Medulla oblongata (tissue), 1 donor: ENCODE results near the gene FCGR2B.
"Not testable (repeated sequence)": the region's sequence is repeated elsewhere in the genome, so short reads cannot be mapped to it uniquely, and the experiment has no call there.

Experiments used
- DNase-seq: peaks from one replicate; pipeline ENCODE4 v3.0.0-alpha.2; 2015; ENCODE audit errors: extremely low spot score

Gene FCGR2B

DNA sequence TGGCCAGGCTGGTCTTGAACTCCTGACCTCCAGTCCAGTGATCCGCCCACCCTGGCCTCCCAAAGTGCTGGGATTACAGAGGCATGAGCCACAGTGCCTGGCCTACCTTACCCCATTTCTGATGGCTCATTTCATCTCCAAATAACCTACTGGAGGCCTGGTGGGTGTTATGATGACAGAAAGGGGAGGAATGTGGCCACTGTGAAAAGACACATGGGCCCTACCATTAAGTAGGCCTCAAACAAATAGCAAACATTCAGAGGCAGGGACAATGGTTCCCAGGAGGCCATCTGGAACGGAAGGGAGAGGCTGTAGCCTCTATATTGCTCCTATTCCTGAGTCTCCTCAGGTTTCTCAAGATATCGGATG is 43.2 kb downstream of the FCGR2B start:
- no peak for DNase-seq

DNA sequence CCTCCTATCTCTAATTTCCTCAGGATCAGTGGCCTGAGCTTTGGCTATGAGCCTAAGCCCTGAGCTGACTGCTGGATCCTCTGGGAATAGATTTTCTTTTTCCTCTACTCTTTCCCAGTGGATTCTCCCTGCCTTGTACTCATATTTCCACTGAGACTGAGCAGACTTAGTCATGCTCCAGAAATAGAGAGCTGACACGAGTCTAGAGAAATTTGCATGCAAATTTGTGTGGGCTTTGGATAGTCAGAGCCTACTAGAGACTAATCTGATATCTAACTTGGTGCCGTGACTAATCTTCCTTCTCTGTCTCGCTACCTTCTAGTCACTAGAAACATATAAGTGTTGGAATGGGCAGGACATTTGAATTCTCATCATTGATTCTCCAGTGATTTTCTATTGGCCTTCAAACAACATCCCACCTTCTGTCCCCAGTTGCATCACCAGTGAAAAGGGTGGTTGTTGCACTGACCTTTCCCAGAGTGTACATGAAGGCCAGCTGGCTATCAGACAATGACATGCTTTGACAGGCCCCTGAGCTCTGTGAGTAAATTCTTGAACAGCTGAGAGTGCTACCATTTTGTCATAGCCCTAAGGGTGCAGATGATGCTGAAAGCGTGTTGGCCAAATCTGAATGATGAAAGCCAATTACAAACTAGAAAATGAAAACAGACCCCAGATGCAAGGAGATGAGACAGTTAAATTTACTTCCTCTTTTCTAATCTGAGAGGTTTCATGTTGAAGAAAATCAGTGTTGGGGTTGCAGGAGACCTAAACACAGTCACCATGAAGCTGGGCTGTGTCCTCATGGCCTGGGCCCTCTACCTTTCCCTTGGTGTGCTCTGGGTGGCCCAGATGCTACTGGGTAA is 43.8 kb downstream of the FCGR2B start, which contains the start of gene FCRLA:
TSS of gene FCRLA (plus strand) at position 748 of the 866 bp plus-strand sequence. CDS start at position 784, 36 bp downstream.
- no peak for DNase-seq

DNA sequence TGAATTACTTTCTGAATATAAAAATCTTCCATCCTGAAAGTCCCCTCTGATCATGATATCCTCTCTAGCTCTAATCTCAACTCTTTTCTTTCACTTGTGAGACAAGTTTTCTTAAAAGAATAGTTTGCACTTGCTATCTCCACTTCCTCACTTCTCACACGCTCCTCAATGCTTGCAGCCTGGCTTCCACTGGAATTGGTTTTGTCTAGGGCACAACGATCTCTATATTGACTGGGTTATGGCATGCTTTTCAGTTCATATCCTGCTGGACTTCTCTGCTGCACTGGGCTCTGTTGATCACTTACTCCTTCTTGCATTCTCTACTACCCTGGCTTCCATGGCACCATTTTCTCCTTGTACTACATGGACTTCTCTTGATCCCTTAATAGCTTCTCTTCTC is 44.6 kb downstream of the FCGR2B start:
- no peak for DNase-seq

DNA sequence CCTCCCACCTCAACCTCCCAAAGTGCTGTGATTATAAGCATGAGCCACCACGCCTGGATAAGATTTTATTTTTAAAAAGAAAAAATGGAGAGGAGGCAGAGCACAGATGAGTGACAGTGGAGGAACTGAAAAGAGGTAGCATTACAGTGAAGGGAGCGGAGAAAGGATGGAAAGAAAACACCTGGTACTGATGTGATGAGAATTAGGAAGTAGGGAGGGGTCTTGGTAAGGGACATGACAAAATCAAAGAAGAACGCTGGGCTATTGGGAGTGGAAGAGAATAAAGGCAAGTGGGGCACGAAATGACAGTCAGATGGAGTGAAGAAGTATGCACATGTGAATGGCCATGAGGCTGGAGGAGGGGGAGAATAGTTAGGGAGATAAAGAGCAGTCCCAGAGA is 46.4 kb downstream of the FCGR2B start:
- no peak for DNase-seq

DNA sequence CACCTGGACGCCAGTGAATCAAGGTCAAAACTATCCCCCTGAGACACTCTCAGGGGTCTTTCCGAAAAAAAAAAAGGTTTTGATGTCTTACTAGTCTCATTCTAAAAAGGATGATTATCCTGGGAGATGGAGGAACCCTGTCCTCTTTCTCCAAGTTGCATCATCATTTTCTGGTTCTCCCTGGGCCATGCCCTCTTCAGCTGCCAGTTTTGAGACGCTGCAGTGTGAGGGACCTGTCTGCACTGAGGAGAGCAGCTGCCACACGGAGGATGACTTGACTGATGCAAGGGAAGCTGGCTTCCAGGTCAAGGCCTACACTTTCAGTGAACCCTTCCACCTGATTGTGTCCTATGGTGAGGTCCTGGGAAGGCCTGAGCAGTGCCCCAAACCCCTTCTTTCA is 47.6 kb downstream of the FCGR2B start:
- no peak for DNase-seq

DNA sequence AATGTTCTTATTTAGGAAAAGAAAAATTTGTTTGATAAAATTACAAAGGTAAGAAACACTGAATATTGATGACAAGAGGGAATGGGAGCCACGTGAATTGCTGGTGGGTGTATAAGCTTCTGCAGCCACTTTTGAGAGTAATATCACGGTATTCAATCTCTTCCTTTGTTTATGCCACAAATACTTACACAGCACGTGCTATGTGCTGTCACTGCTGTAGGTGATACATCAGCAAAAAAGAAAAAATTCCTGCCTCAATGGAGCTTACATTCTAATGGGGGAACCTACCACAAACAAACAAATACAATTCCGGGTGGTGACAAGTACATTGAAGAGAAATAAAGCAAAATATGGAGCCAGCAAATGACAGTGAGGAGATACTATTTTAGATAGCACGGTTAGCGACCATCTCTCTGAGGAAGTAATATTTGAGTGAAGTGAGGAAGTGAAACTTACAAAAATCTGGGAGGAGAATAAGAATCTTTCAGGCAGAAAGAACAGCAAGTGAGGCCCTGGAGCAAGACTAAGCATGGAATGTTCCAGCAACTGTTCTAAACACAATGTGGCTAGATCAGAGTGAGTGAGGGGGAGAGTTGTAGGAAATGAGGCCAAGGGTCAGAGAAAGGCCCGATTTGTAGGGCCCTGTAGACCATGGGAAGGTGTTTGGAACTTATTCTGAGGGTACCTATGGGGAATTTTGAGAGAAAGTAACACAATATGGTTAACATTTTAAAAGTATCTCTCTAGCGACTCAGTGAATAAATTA is 55.8 kb downstream of the FCGR2B start:
- peak; percentile 58 for DNase-seq

DNA sequence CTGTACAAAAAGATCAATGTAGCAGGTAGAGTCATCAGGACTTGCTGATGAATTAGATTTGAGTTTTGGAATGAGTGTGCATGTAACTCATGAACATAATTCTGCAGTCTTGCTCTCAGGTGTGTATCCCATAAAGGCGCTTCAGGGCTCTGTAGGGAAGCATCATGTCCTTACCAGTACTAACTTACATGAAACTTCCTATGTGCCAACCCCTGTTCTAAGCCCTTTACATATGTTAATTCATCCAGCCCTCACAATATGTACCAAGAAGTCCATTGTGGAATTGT is 56.3 kb downstream of the FCGR2B start:
- no peak for DNase-seq

DNA sequence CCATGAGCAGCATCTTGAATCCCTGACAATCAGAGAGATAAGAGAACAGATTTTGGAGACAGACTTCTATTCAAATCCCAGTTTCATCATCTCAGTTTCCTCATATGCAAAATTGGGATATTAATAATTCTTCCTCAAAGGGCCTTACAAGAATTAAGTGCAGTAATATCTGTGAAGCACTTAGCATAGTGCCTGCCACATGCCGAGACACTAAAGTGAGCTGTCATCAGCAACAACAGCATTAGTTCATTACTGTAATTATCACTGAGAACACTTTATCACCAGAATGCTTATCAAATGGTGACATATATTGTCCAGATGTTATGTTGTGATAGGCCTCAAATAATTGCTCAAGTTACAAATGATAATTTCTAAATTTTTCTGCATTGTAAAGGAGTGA is 57.5 kb downstream of the FCGR2B start:
- no peak for DNase-seq

DNA sequence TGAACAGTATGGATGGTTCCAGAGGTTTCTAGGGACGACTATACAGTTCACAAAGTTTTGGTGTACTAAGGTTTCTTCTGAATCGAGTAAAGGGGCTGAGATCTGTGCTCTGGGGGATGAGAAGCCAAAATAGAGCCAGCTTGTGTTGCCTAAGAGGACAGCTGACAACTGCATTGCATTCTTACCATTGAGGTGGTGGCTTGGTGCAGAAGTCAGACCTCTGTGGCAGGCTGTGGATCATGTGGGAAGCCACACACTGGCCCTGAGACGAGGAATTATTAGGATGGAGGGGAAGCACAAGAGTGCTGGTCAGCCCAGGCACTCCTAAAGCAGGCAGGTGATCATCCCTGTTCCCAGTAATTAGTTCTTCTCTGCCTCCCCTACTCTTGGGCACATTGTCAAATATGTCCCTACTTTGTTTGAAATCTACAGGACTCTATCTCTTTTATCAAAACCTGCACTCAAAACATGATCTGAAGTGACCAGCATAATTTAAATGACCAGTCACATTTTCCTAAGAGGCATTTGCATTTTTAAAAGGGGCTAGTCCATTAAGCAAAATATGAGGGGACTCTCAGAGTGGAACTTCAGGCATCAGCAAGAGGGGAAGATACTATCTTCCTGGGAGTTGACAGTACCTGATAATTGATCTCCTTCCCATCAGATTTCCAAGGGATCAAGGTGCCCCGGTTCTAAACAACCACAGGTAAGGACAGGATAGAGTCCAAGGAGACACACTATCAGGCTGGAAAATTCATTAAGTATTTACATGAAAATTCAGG is 58.2 kb downstream of the FCGR2B start, which contains the start of gene FCRLB:
TSS of gene FCRLB (plus strand) at position 589 of the 782 bp plus-strand sequence. CDS start 1,129 bp downstream, outside the sequence.
- no peak for DNase-seq

DNA sequence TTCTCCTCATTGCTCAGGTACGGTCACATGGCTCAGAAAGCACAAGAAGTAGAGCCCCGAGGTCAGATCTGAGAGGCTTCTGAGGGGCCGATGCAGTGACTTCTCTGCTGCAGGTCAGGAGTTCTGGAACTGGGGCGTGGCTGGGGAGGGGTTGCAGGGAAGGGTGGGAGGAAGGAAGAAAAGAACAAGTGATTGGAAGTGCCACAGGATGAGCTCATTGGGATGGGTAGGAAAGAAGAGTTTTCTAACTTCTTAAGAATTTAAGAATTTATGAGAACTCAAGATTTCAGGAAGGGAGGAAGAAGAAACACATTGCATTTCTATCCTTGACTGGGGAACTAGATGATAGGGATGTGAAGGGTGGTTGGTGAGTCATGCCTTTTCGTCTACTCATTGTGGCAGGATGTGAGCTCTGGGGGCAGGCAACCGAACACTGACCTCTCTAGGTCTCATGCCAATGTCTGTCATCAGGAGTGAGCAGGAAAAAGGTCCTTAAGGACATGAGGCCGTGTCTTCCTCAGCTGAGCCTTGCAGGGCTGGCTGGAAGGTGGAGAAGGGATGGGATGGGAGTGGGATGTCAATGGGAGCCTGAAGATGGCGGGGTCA is 58.9 kb downstream of the FCGR2B start:
- DNase-seq, result no peak

DNA sequence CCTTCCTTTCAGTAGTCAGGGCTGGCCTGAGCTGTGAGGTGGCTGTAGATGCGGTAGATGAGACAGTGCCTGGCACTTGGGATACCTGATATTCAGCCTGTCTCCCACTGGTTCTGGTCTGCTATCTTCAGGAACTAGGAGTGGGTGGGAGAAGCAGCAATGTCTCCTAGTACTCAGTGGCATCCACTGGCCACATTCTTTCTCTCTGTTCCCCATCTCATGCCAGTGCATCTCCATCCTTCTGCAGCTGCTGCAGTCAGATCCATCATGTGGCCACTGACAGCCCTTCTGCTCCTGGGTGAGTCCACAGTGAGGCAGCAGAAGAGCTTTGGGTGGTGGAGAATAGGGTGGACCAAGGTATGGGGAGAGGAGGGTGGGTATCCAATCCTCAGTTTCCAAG is 59.5 kb downstream of the FCGR2B start:
- no peak for DNase-seq

DNA sequence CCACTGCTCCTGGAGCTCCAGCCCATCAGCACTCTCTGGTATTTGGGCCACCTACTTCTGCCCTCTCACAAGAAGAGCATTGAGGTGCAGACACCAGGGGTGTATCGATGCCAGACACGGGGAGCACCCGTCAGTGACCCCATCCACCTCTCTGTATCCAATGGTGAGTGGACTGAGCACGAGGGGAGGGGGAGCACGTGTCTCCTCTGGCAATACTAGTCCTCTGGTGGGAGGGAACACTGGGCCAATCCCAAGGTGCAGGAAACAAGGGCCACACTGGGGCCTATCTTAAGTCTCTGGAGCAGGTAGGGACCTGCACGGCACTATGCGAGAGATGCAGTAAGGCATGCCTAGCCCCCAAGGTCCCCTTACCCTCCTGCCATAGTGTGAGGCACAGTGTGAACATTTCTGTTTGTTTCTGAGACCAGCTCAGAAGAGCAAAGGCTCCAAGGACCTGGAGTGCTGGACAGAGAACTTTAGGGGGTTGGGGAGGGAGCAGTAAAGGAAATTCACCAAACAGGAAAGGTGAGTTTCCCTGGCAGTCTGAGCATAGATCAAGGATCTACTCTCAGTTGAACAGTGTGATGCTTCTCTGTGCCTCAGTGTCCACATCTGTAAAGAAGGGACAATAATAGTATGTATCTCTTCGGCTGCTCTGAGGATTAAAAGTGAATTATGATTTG is 60.7 kb downstream of the FCGR2B start:
- DNase-seq, result no peak

DNA sequence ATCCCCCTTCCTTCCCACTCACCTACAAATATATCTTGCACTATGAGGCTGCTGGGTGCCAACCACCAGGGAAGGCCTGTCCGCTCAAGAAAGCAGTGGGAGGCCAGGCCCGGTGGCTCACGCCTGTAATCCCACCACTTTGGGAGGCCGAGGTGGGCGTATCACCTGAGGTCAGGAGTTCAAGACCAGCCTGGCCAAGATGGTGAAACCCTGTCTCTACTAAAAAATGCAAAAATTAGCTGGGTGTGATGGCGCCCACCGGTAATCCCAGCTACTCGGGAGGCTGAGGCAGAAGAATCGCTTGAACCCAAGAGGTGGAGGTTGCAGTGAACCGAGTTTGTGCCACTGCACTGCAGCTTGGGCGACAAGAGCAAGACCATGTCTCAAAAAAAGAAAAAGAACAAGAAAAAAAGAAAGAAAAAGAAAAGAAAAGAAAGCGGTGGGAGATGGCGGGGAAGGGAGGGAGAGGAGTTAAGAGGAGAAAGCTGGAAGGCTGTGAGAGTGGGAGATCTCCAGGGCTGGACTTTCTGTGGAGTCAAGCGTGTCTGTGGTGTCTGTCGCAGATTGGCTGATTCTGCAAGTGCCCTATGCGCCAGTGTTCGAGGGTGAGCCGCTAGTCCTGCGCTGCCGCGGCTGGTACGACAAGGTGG is 62.4 kb downstream of the FCGR2B start:
- DNase-seq, result not testable (repeated sequence)

DNA sequence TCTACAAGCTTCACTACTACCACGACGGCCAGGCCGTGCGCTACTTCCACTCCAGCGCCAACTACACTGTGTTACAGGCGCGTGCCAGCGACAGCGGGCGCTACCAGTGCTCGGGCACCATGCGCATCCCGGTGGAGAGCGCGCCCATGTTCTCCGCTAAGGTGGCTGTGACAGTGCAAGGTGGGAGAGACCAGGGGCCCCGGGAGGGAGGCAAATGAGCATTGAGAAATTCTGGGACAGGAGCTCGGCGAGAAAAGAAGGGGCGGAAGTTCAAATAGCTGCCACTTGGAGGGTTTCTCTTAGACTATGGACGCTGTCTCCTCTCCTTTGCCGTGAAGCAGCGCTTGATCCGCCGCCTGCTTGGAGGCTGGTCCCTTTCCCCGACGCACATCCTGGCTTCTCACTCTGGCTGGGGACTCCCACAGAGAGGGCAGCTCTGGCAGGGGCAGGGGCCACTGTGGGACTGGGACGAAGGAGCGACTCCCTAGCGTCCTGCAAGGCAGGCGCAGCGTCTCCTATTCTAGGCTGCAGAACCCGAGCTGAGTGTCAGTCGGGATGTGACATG is 63.0 kb downstream of the FCGR2B start:
- DNase-seq, result peak; percentile 30

DNA sequence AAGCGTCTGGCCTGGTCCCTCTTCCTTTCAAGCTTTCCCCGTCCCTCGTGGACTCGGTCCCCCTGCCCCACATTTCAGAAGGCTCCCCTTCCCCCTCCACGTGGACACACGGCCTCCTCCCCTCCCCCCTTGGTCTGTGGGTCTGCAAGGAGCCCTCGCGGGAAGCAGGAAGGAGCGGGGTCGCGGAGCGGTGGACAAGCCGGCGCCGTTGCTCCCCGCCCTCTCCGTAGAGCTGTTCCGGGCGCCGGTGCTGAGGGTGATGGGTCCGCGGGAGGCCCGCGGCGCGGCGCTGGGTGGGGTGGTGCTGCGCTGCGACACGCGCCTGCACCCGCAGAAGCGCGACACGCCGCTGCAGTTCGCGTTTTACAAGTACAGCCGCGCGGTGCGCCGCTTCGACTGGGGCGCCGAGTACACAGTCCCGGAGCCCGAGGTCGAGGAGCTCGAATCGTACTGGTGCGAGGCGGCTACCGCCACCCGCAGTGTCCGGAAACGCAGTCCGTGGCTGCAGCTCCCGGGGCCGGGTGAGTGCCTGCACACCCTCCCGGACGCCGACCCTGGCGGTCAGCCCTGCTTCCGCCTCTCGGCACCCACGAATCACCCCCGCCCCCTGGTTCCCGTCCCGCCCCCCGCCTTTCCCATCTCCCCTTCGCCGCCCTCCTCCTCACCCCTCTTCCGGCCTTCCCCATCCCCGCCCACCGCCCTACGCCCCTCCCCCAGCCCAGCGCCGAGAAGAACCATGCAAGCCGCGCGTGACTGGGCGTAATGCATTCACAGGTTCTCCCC is 63.7 kb downstream of the FCGR2B start:
- DNase-seq, result peak; percentile 69

DNA sequence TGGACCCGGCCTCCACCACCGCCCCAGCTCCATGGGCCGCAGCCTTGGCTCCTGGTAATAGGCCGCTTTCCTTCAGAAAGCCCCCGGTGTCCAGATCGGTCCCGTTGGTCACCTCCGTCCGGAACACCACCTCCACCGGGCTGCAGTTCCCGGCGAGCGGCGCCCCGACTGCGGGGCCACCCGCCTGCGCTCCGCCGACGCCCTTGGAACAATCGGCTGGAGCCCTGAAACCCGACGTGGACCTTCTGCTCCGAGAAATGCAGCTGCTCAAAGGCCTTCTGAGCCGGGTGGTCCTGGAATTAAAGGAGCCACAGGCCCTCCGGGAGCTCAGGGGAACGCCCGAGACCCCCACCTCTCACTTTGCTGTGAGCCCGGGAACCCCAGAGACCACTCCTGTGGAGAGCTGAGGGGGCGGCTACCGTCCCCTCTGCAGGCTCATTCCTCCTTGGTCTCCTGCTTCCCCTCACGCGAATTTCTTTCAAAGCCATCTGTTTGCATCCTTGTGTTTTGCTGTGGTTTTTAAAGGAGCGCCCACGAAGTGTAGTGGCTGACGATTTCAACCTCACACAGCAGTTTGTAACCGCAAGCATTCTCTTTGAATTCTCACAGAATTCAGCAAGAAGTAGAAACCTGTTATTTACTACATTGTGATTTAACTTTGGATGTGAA is 64.4 kb downstream of the FCGR2B start:
- DNase-seq, result peak; percentile 33
